ENCODE results near the gene ADAMTS6.
"Not testable (repeated sequence)": the region's sequence is repeated elsewhere in the genome, so short reads cannot be mapped to it uniquely, and the experiment has no call there.

The ADAMTS6 gene

DNA sequence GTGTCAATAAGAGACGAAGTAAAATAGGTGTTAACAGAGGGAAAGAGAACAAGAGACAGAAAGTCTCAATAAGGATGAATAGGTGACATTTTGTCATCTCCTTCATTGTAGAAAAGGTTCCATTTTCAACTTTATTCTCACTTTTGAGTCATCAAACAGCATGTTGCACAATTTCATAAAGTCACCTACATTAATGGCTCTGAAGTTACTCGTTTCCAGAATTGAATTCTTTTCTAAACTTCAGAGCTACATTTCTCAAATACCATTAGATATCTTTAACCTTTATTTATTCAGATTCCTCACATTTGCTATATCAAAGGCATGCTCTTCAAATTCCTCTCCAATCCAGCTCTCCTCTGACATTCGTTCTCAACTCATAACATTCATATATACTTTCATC is 13.1 kb downstream of the ADAMTS6 start:
- no peak for DNase-seq (ENCODE audit: low read depth in 1 of 2, low spot score in 1 of 2)

DNA sequence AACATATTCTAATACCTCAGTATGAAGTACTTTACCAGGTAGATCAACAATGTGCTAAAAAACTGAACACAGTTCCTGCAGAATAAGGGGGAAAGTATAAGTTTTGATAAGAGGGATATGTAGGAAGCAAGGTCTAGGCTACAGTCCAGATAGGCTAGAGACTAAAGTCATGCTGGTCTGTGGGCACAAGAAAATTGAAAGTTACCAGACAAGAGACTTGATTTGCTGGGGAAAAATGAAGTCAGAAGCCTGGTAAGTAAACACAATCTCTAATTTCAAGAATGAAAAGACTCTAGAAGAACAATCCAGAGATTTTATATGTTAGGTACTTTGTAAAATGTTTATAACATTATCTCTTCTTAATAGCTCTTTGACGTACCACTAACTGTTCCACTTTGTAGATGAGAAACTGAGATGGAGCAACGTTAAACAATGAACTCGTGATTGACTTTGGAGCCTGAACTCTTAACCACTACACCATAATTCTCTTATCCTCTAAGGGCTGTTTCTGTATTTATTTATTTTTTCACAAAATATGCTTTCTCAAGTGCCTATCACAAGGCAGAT is 19.5 kb downstream of the ADAMTS6 start:
- DNase-seq (ENCODE audit: low read depth in 1 of 2, low spot score in 1 of 2): no peak

DNA sequence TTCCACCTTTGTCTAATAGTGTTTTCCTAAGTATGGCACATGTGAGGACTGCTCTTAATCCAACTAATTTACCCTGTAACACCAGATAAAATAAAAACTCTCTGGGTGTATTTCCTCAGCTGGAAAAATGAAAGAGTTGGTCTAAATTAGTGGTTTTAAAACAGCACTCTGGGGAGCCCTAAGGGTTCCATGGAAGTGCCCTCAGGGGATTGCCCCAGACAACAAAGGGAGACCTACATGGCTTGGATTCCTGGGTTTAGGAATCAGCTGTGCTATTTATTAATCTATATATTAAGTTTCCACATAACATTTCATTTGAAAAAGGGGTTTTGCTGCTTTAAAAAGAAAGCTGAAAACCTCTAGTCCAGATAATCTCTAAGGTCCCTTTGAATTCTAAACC is 20.2 kb downstream of the ADAMTS6 start:
- no peak for DNase-seq (ENCODE audit: low read depth in 1 of 2, low spot score in 1 of 2)

DNA sequence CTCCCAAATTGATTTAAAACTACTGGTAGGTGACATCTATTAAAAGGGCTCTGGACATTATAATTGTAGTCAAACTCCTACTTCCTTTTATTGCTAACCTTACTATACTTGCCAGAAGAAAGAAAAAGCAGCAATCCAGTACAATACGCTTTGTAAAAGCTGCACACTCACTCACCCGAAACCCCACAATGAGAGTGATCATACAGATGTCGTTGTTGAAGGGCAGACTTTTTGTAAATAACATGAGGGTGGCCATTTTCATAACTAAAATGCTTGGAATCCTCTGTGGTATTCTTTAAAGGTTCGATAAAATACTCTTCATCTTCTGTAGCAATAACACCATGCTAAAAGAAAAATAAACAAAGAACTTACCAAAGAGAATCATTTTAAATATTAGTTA is 21.7 kb downstream of the ADAMTS6 start:
- no peak for DNase-seq (ENCODE audit: low read depth in 1 of 2, low spot score in 1 of 2)

DNA sequence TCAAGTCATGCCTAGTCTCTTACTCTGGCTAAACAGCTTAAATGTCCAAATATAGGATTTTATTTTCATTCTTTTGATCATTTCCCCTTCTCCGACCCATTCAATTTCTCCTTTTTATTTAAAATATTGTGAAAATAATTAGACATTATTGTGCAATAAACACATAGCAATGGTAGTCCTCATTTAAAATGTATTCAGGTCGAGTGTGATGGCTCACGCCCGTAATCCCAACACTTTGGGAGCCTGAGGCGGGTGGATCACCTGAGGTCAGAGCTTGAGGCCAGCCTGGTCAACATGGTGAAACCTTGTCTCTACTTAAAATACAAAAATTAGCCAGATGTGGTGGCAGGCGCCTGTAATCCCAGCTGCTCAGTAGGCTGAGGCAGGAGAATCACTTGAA is 26.7 kb downstream of the ADAMTS6 start:
- no peak for DNase-seq (ENCODE audit: low read depth in 1 of 2, low spot score in 1 of 2)

DNA sequence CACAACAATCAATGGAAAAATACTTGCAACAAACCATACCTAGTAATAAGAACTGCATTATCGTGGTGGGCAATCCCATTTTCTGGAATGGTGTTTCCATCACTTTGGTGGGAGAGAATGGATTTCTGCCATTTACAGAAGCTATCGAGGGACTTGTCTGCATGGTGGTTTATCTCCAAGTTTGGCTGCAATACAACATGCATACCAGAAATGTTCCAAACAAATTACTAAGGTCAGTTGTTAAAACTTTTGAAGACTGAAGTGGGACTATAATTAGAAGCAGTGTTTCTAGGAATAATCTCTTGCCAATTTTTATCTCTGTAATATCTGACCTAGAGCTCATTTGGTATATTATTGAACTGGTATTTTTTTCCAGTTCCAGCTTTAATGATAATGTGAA is 30.3 kb downstream of the ADAMTS6 start:
- no peak for DNase-seq (ENCODE audit: low read depth in 1 of 2, low spot score in 1 of 2)

DNA sequence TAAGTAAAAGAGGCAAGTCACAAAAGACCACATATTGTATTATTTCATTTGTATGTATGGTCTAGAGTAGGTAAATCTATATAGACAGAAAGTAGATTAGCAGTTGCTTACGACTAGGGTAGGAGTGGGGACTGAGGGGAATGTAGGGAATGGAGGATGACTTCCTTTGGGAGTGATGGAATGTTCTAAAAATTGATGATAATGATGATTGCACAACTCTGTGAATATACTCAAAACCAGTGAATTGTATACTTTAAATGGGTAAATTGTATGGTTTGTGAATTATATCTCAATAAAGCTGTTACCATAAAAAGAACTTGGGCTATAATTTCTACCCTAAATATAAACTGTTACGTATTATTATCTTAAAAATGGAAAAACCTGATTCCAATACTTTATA is 35.0 kb downstream of the ADAMTS6 start:
- DNase-seq (ENCODE audit: low read depth in 1 of 2, low spot score in 1 of 2): no peak

DNA sequence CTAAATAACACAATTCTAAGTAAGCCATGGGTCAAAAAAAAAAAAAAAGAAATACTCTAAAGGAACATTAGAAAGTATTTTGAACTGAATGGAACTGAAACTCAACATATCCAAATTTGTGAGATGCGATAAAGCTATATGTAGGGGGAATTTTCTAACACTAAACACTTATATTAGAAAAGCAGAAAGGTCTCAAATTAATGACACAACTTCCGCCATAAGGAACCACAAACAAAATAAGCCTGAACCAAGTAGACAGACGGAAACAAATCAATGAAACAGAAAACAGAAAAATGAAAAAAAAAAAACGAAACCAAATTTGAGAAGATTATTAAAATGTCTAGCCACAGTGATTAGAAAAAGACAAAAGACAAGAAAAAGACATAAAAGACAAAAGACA is 39.9 kb downstream of the ADAMTS6 start:
- DNase-seq (ENCODE audit: low read depth in 1 of 2, low spot score in 1 of 2): no peak

DNA sequence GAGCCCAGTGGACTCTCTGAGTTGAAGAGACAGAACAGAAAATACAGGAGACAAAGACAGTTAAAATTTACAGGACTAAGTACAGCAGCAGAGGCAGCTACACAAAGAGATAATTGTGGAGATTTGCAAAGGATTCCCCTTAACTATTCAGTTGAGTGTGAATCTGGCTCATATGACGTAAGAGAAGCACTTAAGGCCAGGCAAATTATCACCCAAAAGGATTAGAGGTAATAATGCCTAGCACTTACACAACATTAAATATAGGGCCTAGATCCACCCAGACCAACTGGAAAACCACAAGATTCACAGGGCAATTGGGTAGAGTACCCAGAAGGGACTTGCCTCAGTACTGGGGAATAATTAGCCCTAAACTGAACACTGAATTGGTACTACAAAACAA is 41.3 kb downstream of the ADAMTS6 start:
- no peak for DNase-seq (ENCODE audit: low read depth in 1 of 2, low spot score in 1 of 2)

DNA sequence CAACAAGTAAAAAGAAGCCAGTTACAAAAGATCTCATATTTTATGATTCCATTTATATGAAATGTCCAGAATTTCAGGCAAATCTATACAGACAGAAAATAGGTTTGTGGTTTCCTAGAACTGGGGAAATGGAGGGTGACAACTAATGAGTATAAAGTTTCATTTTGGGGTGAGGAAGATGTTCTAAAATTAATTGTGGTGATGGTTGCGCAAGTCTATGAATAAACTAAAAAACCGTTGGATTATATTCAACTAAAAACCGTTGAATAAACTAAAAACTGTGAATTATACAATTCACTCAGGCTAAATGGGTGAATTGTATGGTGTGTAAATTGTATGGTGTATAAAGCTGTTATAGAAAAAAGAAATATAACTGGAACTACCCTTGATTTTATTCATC is 47.6 kb downstream of the ADAMTS6 start:
- DNase-seq (ENCODE audit: low read depth in 1 of 2, low spot score in 1 of 2): no peak

DNA sequence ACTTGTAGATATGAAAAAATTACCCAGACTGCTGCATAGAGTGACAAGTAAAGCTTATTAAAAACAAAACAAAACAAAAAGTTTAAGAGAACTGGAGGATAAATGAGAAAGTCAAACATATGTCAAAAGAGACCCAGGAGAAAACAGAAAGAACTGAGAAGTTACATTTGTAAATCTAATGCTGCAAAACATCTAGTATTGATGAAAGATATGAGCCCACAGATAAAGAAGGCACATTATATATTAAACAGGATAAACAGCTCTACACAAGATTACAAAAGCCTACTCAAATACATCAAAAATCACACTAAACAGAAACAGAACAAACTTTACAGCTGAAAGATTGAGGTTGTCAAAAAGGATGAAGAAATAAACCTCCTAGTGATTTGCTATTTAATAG is 55.1 kb downstream of the ADAMTS6 start:
- no peak for DNase-seq (ENCODE audit: low read depth in 1 of 2, low spot score in 1 of 2)

DNA sequence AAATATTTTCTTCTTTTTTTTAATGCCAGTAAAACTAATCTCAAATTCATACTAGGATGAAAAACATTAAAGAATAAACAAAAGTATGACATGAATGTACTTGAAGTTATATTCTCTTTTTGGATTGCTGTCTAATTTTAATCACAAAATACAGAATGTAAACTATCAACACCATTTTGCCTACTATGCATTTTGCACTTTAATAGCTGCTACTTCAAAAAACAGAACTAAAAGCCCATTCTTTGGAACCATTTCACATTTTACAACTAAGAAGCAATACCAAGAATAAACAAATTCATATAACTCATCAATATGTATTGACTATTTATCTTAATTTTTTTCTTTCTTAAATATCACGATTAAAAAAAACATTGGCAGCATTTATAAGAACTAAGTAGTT is 58.1 kb downstream of the ADAMTS6 start:
- DNase-seq (ENCODE audit: low read depth in 1 of 2, low spot score in 1 of 2): no peak

DNA sequence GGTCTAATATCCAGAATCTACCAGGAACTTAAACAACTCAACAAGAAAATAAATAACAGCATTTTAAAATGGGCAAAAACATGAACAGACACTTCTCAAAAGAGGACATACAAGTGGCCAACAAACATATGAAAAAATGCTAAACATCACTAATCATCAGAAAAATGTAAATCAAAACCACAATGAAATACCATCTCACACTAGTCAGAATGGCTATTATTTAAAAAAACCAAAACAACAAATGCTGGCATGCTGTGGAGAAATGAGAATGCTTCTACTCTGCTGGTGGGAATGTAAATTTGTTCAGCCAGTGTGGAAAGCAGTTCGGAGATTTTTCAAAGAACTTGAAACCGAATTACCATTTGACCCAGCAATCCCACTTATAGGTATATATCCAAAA is 63.1 kb downstream of the ADAMTS6 start:
- DNase-seq (ENCODE audit: low read depth in 1 of 2, low spot score in 1 of 2): no peak

DNA sequence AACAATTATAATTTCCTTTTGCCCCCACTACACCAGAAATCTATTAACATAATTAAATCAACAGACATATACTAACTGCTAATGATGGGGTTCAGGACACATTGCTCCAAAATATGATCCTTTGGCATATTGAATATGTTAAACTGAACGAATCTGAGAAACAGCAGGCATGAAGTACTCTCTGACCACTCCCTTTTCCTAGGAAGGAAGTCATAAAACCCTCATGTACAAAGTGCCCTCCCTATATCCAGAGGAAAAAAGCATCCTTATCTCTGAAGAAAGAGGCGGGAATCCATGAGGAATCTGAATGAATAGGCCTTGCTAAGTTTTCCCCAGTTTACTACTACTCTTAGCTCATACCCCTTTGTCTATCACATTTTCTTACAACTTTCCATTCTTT is 67.9 kb downstream of the ADAMTS6 start:
- DNase-seq (ENCODE audit: low read depth in 1 of 2, low spot score in 1 of 2): no peak

DNA sequence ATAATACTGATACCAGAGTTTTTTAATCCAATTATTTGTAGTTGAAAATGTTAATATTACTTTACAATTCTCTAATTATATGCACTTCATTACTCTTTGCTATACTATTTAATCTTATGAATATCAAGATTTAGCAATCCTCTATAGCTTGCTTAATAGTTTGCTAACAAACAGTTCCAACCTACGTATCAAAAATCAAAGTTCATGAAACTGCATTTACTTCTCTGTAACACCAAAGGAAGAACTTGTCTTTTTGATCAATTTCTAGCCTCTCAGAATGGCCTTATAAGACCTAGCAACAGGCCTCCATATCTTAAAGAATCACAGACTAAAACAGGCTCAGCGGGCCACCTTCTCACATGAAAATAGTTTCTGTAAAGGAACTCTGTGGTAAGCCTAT is 68.9 kb downstream of the ADAMTS6 start:
- DNase-seq (ENCODE audit: low read depth in 1 of 2, low spot score in 1 of 2): no peak

DNA sequence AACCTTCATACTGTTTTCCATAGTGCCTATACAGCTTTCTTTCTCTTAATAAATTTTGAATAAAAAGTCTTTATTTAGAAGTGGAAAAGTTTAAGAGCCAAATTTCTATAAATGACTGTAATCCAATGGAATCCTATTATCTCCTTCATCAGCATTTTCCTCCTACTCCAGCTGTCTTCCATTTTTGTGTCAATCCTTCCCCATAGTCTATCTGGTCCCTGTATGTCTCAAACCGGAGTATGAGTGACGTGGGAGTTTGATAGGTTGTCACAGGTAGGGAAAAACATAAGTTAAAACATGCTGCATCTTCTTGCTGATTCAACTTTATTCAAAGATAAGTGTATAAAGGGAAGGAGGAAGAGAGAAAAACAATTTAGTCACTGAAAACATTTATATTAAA is 70.4 kb downstream of the ADAMTS6 start:
- no peak for DNase-seq (ENCODE audit: low read depth in 1 of 2, low spot score in 1 of 2)

DNA sequence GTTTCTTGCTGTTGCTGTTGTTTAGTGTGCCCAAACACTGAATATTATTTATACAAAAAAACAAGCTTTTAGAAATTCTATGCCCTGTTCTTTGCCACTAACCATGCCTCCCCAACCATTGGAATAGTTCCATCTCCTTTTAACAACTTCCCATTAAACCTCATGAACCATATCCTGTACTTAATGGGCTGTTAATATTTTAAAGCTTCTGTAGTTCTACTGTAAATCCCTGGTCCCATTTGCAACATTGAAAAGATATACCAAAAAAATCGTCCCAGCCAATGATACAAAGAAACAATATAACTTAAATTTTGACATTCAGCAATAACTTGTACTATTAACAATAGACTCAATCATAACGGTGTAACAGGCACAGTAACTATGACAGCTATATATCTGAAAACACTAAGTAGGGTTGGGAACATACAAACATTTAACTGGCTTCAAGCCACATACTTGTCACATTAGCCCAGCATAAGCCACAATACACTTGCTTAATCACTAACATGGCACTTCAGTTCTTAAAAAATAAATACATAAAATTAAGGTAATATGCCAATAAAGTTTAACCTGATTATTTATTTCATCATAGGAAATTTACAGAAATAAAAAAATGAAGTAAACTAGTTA is 86.1 kb downstream of the ADAMTS6 start:
- no peak for DNase-seq (ENCODE audit: low read depth in 1 of 2, low spot score in 1 of 2)

DNA sequence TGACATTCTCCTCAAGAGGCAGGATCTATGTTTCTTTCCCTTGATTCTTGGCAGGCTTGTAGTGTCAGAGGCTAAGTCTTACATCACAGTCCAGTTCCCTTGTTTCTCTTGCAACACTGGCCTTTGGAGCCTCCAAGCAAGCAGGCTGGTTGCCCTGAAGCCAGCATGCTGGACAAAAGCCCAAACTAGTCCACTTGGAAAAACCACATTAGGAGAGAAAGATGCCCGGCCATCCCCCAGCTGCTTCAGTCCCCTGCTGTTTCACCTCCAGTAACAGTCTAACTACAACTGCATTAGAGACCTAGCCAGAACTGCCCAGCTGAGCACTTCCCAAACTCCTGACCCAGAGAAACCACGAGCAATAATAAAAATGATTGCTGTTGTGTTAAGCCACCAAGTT is 87.6 kb downstream of the ADAMTS6 start:
- no peak for DNase-seq (ENCODE audit: low read depth in 1 of 2, low spot score in 1 of 2)

DNA sequence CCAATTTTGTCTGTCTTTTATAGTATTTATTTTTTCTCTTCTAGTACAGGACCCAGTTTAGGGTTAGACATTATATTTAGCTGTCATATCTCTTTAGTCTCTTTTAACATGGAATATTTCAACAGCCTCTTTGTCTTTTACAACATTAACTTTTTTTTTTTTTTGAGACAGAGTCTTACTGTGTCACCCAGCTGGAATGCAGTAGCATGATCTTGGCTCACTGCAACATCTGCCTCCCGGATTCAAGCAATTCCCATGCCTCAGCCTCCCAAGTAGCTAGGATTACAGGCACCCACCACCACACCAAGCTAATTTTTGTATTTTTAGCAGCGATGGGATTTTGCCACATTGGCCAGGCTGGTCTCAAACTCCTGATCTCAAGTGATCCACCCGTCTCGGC is 90.1 kb downstream of the ADAMTS6 start:
- no peak for DNase-seq (ENCODE audit: low read depth in 1 of 2, low spot score in 1 of 2)

DNA sequence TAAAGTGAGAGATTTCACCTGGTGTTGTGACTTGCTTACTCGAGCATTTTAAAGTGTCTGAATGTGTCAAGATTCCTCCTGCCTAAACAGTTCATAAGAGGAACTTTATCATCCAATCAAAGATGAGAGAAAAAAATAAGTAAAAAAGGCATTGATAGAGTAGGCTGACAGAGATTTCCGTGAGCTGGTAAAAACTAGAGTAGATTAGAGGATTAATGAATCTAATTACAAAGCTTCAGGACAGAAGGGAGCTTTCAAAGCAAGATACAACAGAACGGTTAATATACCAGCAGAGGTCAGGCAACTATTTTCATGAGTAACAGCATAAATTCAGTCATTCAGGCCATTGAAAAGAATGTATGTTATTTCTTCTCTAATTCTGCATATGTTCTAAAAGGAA is 91.5 kb downstream of the ADAMTS6 start:
- DNase-seq (ENCODE audit: low read depth in 1 of 2, low spot score in 1 of 2): no peak

DNA sequence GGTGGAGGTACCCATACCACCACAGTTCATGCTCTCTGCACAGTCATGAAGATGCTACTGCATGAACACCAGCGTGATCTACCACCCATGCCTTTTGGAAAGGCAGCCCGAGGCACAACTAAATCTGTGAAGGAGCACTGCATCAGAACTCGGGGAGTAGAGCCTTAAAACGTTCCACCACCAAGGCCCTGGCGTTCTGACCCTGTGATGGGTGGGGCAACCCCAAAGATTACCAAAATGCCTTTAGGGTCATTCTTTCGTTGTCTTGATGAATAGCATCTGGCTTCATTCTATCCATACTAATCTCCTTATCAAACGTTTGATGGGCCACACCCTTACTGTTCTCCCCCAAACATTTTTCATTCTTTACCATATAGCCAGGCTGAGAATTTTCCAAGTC is 97.9 kb downstream of the ADAMTS6 start:
- no peak for DNase-seq (ENCODE audit: low read depth in 1 of 2, low spot score in 1 of 2)

DNA sequence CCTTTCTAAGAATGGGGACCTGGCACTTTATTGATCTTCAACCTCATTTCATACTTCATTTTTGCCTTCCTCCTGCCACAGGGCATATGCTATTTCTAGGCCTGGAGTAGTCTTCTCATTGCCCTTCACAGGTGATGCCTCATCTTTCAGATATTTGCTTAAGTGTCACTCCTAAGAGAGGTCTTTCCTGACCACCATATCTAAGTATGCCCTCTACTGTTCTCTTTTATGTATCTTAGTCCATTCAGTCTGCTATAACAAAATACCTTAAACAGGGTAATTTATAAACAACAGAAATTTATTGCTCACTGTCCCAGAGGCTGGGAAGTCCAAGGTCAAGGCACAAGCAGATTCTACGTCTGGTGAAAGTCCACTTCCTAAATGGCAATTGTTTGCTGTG is 99.1 kb downstream of the ADAMTS6 start:
- DNase-seq (ENCODE audit: low read depth in 1 of 2, low spot score in 1 of 2): no peak

DNA sequence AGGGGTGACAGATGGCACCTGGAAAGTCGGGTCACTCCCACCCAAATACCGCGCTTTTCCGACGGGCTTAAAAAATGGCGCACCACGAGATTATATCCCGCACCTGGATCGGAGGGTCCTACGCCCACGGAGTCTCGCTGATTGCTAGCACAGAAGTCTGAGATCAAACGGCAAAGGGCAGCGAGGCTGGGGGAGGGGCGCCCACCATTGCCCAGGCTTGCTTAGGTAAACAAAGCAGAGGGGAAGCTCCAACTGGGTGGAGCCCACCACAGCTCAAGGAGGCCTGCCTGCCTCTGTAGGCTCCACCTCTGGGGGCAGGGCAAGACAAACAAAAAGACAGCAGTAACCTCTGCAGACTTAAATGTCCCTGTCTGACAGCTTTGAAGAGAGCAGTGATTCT is 111.2 kb downstream of the ADAMTS6 start:
- DNase-seq (ENCODE audit: low read depth in 1 of 2, low spot score in 1 of 2): not testable (repeated sequence)

DNA sequence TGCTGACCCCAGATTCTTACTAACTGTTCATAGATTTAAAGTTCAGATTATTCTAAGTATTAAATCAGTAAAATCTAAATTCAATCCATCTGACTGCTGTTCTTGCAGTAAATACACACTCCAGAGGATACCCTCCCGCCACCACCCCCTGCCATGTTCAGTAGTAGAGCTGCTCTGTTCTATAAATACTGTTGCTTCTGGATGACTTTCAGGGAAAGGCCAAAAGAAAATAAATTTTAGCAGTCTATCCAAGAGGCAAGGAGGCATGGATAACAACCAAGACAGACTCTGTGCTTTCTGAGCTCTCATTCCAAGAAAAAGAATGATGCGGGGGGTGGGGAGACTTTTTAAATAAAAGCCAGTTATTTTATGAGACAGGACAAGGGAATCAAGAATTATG is 115.1 kb downstream of the ADAMTS6 start:
- DNase-seq (ENCODE audit: low read depth in 1 of 2, low spot score in 1 of 2): no peak
